ENCODE results near the gene GPR176.

The GPR176 gene

GRCh38 chr15:39820050-39820602 lies 99.9 kb downstream of the GPR176 start:
- Histone ChIP-seq H2AFZ (ENCODE audit: low read length) (no peak overlapping the region), H2BK12ac (ENCODE audit: low read length) (no peak overlapping the region), H2BK120ac (ENCODE audit: low read depth, low read length) (no peak overlapping the region), H3K79me1 (ENCODE audit: low read depth, low read length) (no peaks in the 10 kb centered on the region), H3K27me3 (ENCODE audit: control insufficient read depth in 3 of 3, insufficient read depth in 3 of 3, low read depth in 1 of 3, low read length in 3 of 3) (peaks cover 0 to 12% (median 2%) of the 10 kb centered on the region in 3 experiments), H3K9me3 (replicated peaks in 1 of 2; ENCODE audit: control insufficient read depth in 2 of 2, insufficient read depth in 1 of 2, low read depth in 1 of 2, low read length in 2 of 2) (peaks cover 0 to 2% of the 10 kb centered on the region in 2 donors), H2AK5ac (ENCODE audit: low read depth, low read length) (no peak overlapping the region), H2BK5ac (ENCODE audit: low read length) (no peak overlapping the region), H3K4me1 (ENCODE audit: control insufficient read depth in 2 of 2, insufficient read depth in 1 of 2, low read depth in 1 of 2, low read length in 2 of 2) (no peaks in the 10 kb centered on the region), H4K8ac (ENCODE audit: low read depth, low read length) (no peak overlapping the region), H3K4me2 (ENCODE audit: insufficient read depth, low read length, poor library complexity, severe bottlenecking) (no peak overlapping the region), H3K14ac (ENCODE audit: low read length) (no peak overlapping the region), H3K4ac (ENCODE audit: low read length) (no peak overlapping the region), H3K23ac (ENCODE audit: low read depth, low read length, poor library complexity) (no peak overlapping the region), H3K18ac (ENCODE audit: low read length) (peak overlapping the region; percentile 35), H3K4me3 (ENCODE audit: low read length in 2 of 2) (no peak overlapping the region), H4K91ac (ENCODE audit: low read depth, low read length, poor library complexity) (no peak overlapping the region), H3K36me3 (replicated peaks in 1 of 2; ENCODE audit: control insufficient read depth in 2 of 2, insufficient read depth in 2 of 2, low read length in 2 of 2) (no peaks in the 10 kb centered on the region), H3K27ac (replicated peaks; ENCODE audit: low read length) (no peak overlapping the region), H2BK15ac (ENCODE audit: low read length) (no peak overlapping the region), H3K9ac (ENCODE audit: low read depth, low read length, poor library complexity) (no peak overlapping the region)
- WGBS, 2 donors (ENCODE audit: extremely low coverage in 2 of 2, insufficient read length in 2 of 2, insufficient replicate concordance in 1 of 2): no CpG with 5 or more reads among the region's 3 CpGs
- DNase-seq (ENCODE audit: low spot score): no peak

- no peak overlapping the region for H4K8ac ChIP-seq (ENCODE audit: low read depth, low read length)
- peaks cover 0 to 2% of the 10 kb centered on the region in 2 donors for H3K9me3 ChIP-seq (replicated peaks in 1 of 2; ENCODE audit: control insufficient read depth in 2 of 2, insufficient read depth in 1 of 2, low read depth in 1 of 2, low read length in 2 of 2)
- no peaks in the 10 kb centered on the region for H3K4me1 ChIP-seq (ENCODE audit: control insufficient read depth in 2 of 2, insufficient read depth in 1 of 2, low read depth in 1 of 2, low read length in 2 of 2)
- H3K4me2 ChIP-seq (ENCODE audit: insufficient read depth, low read length, poor library complexity, severe bottlenecking): no peak overlapping the region
- no peak overlapping the region for H3K18ac ChIP-seq (ENCODE audit: low read length)
- WGBS, 2 donors (ENCODE audit: extremely low coverage in 2 of 2, insufficient read length in 2 of 2, insufficient replicate concordance in 1 of 2): no CpG with 5 or more reads among the region's 3 CpGs
- H3K27ac ChIP-seq (replicated peaks; ENCODE audit: low read length): no peak overlapping the region
- H2BK15ac ChIP-seq (ENCODE audit: low read length): no peak overlapping the region
- no peaks in the 10 kb centered on the region for H3K36me3 ChIP-seq (replicated peaks in 1 of 2; ENCODE audit: control insufficient read depth in 2 of 2, insufficient read depth in 2 of 2, low read length in 2 of 2)
- H3K9ac ChIP-seq (ENCODE audit: low read depth, low read length, poor library complexity): no peak overlapping the region
- no peak overlapping the region for H3K14ac ChIP-seq (ENCODE audit: low read length)
- H3K79me1 ChIP-seq (ENCODE audit: low read depth, low read length): no peaks in the 10 kb centered on the region
- H3K23ac ChIP-seq (ENCODE audit: low read depth, low read length, poor library complexity): no peak overlapping the region
- no peak overlapping the region for H3K4ac ChIP-seq (ENCODE audit: low read length)
- no peak overlapping the region for H2AK5ac ChIP-seq (ENCODE audit: low read depth, low read length)
- no peak overlapping the region for H2BK5ac ChIP-seq (ENCODE audit: low read length)
- H3K4me3 ChIP-seq (ENCODE audit: low read length in 2 of 2): no peak overlapping the region
- no peak overlapping the region for H2AFZ ChIP-seq (ENCODE audit: low read length)
- no peak overlapping the region for H4K91ac ChIP-seq (ENCODE audit: low read depth, low read length, poor library complexity)
- DNase-seq (ENCODE audit: low spot score): no peak
- peaks cover 0 to 14% (median 2%) of the 10 kb centered on the region in 3 experiments for H3K27me3 ChIP-seq (ENCODE audit: control insufficient read depth in 3 of 3, insufficient read depth in 3 of 3, low read depth in 1 of 3, low read length in 3 of 3)
- no peak overlapping the region for H2BK12ac ChIP-seq (ENCODE audit: low read length)
- H2BK120ac ChIP-seq (ENCODE audit: low read depth, low read length): no peak overlapping the region
Measured at GRCh38 chr15:39819533-39819932, 100.5 kb downstream of the GPR176 start.

- H3K18ac ChIP-seq (ENCODE audit: low read length): no peak overlapping the region
- H4K91ac ChIP-seq (ENCODE audit: low read depth, low read length, poor library complexity): no peak overlapping the region
- no peaks in the 10 kb centered on the region for H3K9me3 ChIP-seq (replicated peaks in 1 of 2; ENCODE audit: control insufficient read depth in 2 of 2, insufficient read depth in 1 of 2, low read depth in 1 of 2, low read length in 2 of 2)
- no peak overlapping the region for H2BK5ac ChIP-seq (ENCODE audit: low read length)
- no peak overlapping the region for H4K8ac ChIP-seq (ENCODE audit: low read depth, low read length)
- no peak overlapping the region for H3K4me2 ChIP-seq (ENCODE audit: insufficient read depth, low read length, poor library complexity, severe bottlenecking)
- no peak overlapping the region for H2BK12ac ChIP-seq (ENCODE audit: low read length)
- H2AK5ac ChIP-seq (ENCODE audit: low read depth, low read length): no peak overlapping the region
- no peak overlapping the region for H3K23ac ChIP-seq (ENCODE audit: low read depth, low read length, poor library complexity)
- no peak overlapping the region for H3K4ac ChIP-seq (ENCODE audit: low read length)
- H3K27me3 ChIP-seq (ENCODE audit: control insufficient read depth in 3 of 3, insufficient read depth in 3 of 3, low read depth in 1 of 3, low read length in 3 of 3): peaks cover 0 to 21% (median 2%) of the 10 kb centered on the region in 3 experiments
- H3K4me3 ChIP-seq (ENCODE audit: low read length in 2 of 2): no peak overlapping the region
- H2BK120ac ChIP-seq (ENCODE audit: low read depth, low read length): no peak overlapping the region
- no peak overlapping the region for H2AFZ ChIP-seq (ENCODE audit: low read length)
- H3K79me1 ChIP-seq (ENCODE audit: low read depth, low read length): no peaks in the 10 kb centered on the region
- no peak overlapping the region for H3K27ac ChIP-seq (replicated peaks; ENCODE audit: low read length)
- H3K4me1 ChIP-seq (ENCODE audit: control insufficient read depth in 2 of 2, insufficient read depth in 1 of 2, low read depth in 1 of 2, low read length in 2 of 2): no peaks in the 10 kb centered on the region
- H3K36me3 ChIP-seq (replicated peaks in 1 of 2; ENCODE audit: control insufficient read depth in 2 of 2, insufficient read depth in 2 of 2, low read length in 2 of 2): no peaks in the 10 kb centered on the region
- no peak overlapping the region for H3K9ac ChIP-seq (ENCODE audit: low read depth, low read length, poor library complexity)
- H2BK15ac ChIP-seq (ENCODE audit: low read length): no peak overlapping the region
- no peak overlapping the region for H3K14ac ChIP-seq (ENCODE audit: low read length)
- DNase-seq (ENCODE audit: low spot score): no peak
Measured at GRCh38 chr15:39817892-39818291, 102.2 kb downstream of the GPR176 start.

DNA sequence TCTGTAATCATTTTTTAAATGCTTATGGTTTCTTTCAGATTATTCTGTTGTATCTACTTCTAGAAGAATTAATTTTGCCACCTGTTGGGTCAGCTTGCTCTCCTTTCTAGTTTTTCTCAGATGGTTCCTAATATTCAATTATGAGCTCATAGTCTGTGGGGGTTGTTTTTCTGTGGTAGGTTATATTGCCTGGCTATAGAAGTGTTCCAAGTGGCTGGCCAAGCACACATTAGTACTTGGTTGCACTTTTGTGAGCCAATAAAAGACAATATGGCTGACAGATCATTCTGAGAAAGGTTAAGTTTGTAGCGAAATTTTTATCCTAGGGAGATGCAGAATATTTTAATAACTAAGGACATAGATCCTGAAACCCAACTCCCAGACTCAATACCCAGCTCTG lies 105.6 kb downstream of the GPR176 start:
- Histone ChIP-seq H3K36me3 (replicated peaks in 1 of 2; ENCODE audit: control insufficient read depth in 2 of 2, insufficient read depth in 2 of 2, low read length in 2 of 2) (no peaks in the 10 kb centered on the region), H4K91ac (ENCODE audit: low read depth, low read length, poor library complexity) (no peak overlapping the region), H2BK12ac (ENCODE audit: low read length) (no peak overlapping the region), H4K8ac (ENCODE audit: low read depth, low read length) (no peak overlapping the region), H3K4me3 (ENCODE audit: low read length in 2 of 2) (no peak overlapping the region), H3K4ac (ENCODE audit: low read length) (no peak overlapping the region), H3K18ac (ENCODE audit: low read length) (no peak overlapping the region), H3K23ac (ENCODE audit: low read depth, low read length, poor library complexity) (no peak overlapping the region), H2AFZ (ENCODE audit: low read length) (no peak overlapping the region), H2AK5ac (ENCODE audit: low read depth, low read length) (no peak overlapping the region), H2BK5ac (ENCODE audit: low read length) (no peak overlapping the region), H3K4me1 (ENCODE audit: control insufficient read depth in 2 of 2, insufficient read depth in 1 of 2, low read depth in 1 of 2, low read length in 2 of 2) (no peaks in the 10 kb centered on the region), H3K4me2 (ENCODE audit: insufficient read depth, low read length, poor library complexity, severe bottlenecking) (no peak overlapping the region), H3K9me3 (replicated peaks in 1 of 2; ENCODE audit: control insufficient read depth in 2 of 2, insufficient read depth in 1 of 2, low read depth in 1 of 2, low read length in 2 of 2) (no peaks in the 10 kb centered on the region), H2BK120ac (ENCODE audit: low read depth, low read length) (no peak overlapping the region), H3K27ac (replicated peaks; ENCODE audit: low read length) (no peak overlapping the region), H3K27me3 (ENCODE audit: control insufficient read depth in 3 of 3, insufficient read depth in 3 of 3, low read depth in 1 of 3, low read length in 3 of 3) (peaks cover 0 to 17% (median 0%) of the 10 kb centered on the region in 3 experiments), H3K9ac (ENCODE audit: low read depth, low read length, poor library complexity) (no peak overlapping the region), H3K79me1 (ENCODE audit: low read depth, low read length) (no peaks in the 10 kb centered on the region), H3K14ac (ENCODE audit: low read length) (no peak overlapping the region), H2BK15ac (ENCODE audit: low read length) (no peak overlapping the region)
- no CpG with 5 or more reads among the region's 1 CpG for WGBS, 2 donors (ENCODE audit: extremely low coverage in 2 of 2, insufficient read length in 2 of 2, insufficient replicate concordance in 1 of 2)
- no peak for DNase-seq (ENCODE audit: low spot score)

Measured in neuronal stem cell (in vitro differentiated cells).